Upper lobe of left lung (tissue), 6 donors: ENCODE measurements around the gene TMEM59. TPM values are rescaled to one million over a fixed set of nuclear protein-coding genes. Genes with fewer than 3 reads are reported as not detected.

Source experiments
- ATAC-seq, 2 donors: fragments of 200-7000 bp; cut with Tn5 transposase; one replicate each; pipeline ENCODE4 v1.9.1; 2022; ENCODE audit warnings: mild to moderate bottlenecking in 2 of 2, moderate library complexity in 2 of 2; ENCODE audit not compliant: low FRiP score in 2 of 2
- DNase-seq, 2 donors: peaks; one replicate each; pipeline ENCODE4 v3.0.0-alpha.2; 2019 to 2020
- H3K27ac ChIP-seq, 4 donors: fragments of 200-600 bp; sonication (generic); one replicate each; pipeline ENCODE4 v1.5.1; 2016 to 2019
- H3K27me3 ChIP-seq, 4 donors: fragments of 200-600 bp; sonication (generic); one replicate each; pipeline ENCODE4 v1.5.1; 2017 to 2019
- H3K36me3 ChIP-seq, 4 donors: fragments of 200-600 bp; sonication (generic); one replicate each; pipeline ENCODE4 v1.5.1; 2016 to 2019
- H3K4me1 ChIP-seq, 4 donors: fragments of 200-600 bp; sonication (generic); one replicate each; pipeline ENCODE4 v1.5.1; 2018 to 2019
- H3K4me3 ChIP-seq, 4 donors: fragments of 200-600 bp; sonication (generic); one replicate each; pipeline ENCODE4 v1.5.1; 2017 to 2019; ENCODE audit warnings: mild to moderate bottlenecking in 2 of 4, moderate library complexity in 1 of 4
- H3K9me3 ChIP-seq, 4 donors: fragments of 200-600 bp; sonication (generic); one replicate each; pipeline ENCODE4 v1.5.1; 2018 to 2019
- EP300 ChIP-seq, 4 donors: sonication (generic); formaldehyde crosslinking; IDR thresholded peaks; one replicate each; pipeline ENCODE4 v1.5.1; 2017; ENCODE audit warnings: antibody characterized with exemption in 4 of 4, control low read depth in 2 of 4
- POLR2A ChIP-seq, 4 donors: fragments of 450-650 bp; IDR thresholded peaks; one replicate each; pipeline ENCODE4 v1.5.1; 2016 to 2017; ENCODE audit warnings: antibody characterized with exemption in 4 of 4, mild to moderate bottlenecking in 2 of 4
- POLR2AphosphoS5 ChIP-seq, 2 donors: sonication (generic); formaldehyde crosslinking; IDR thresholded peaks; one replicate each; pipeline ENCODE4 v1.5.1; 2017; ENCODE audit warnings: antibody characterized with exemption in 2 of 2
- WGBS, 2 donors: methylation state at CpG; one replicate each; pipeline ENCODE4 v1.1.5; 2017 to 2018; 5-methylcytosine and 5-hydroxymethylcytosine counted together
- total RNA-seq, 6 donors: library from RNA; depleted of rRNA in 4 of 6; stranded (reverse); fragments of >200 nt in 4 of 6; gene quantifications; one replicate each; pipeline versions ENCODE4 v1.1.0 to v1.2.1, GENCODE V29; 2016 to 2021
- TF ChIP-seq, protein P1 (sequence below), 6 experiments: fragments of 450-650 bp in 4 of 6; fragments of 200-600 bp in 2 of 6; sonication (generic) in 2 of 6; IDR thresholded peaks; one replicate each; pipeline ENCODE4 v1.5.1; 2016 to 2019; ENCODE audit warnings: antibody characterized with exemption in 6 of 6
- donor health status: DM: no; HTN: no; CAD: no; lungs with moderate emphysema.
- donor health status: DM: no; HTN: yes; CAD: no; lungs with severe emphysema.

The TMEM59 gene
- total RNA-seq, 6 donors from 2014 or later, result 66.0 to 432 (median 263) TPM

DNA sequence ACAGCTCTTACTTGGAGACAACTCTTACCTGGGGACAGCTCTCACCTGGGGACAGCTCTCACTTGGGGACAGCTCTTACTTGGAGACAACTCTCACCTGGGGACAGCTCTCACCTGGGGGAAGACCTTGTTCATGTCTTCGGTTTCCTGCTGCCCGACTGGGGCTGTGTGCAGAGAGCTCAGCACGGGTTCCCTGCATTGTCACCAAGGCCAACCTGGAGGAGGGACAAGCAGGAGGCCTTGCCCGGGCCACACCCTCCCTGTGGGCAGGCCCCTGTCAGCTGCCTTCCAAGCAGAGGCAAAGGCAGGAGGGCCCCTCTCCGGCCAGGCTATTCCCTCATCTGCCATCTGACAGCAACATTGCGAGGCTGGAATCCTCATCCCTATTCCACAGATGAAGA, 35.0 kb downstream of the TMEM59 start, which contains the start of gene LDLRAD1:
TSS of gene LDLRAD1 (minus strand) at position 208 of the 400 bp plus-strand sequence. CDS start at position 134, 74 bp downstream.
- Histone ChIP-seq H3K9me3 (no peaks in the 10 kb centered on the region), H3K36me3 (no peaks in the 10 kb centered on the region), H3K27me3 (no peaks in the 10 kb centered on the region), H3K27ac (peak within 1 kb of the TSS in 1 of 4 donors; percentile 27), H3K4me3 (no peak within 1 kb of the TSS), H3K4me1 (peaks cover 0 to 9% (median 0%) of the 10 kb centered on the region in 4 donors)
- DNase-seq (peak; percentile 27 to 44), ATAC-seq (no peak)
- 58 to 70% methylated on average over 2 to 5 of the region's 6 CpGs for WGBS, 2 donors
- TF ChIP-seq POLR2A (IDR thresholded peaks at IDR 0.05) (no peak), EP300 (IDR thresholded peaks at IDR 0.05) (no peak)

DNA sequence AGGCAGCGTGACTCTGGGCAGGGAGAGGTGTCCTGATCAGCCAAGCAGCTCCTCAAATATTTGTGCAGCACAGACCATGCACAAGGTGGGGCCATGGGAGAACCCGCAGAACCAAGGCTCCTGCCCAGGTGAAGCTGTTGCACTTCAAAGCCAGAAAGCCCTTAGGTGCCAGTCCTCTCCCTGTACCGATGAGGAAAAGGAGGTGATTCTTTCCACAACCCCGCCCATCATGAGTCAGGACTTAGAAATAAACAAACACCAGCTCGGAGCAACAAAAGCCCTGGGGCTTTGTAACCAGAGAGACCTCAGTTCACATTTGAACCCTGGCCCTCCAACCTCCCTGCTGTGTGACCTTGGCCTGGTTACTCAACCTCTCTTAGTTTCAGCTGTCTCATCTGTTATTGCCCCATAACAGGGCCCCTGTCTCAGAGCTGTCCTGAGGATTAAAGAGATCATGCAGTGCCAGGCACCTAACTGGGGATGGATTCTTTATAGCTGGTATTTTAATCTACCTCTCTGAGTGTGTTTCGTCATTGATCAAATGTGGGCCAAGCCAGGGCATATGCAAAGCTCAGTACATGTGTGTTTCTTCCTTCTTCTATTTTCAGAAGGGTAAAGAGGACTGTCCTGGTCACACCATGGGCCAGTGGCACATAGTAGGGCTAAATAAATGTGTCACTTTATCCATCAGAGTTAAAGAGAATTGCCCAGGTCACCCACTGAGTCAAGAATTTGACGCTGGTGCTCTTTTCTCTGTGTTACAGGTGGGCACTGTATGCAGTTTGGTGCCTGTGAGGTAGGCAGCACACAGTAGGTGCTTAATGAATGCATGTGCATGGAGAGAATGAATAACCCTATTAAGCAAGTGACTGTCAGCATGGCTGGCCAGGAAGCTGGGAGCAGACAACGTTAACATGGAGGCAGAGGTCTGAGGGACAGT, 36.4 kb downstream of the TMEM59 start:
- Histone ChIP-seq H3K36me3 (no peaks in the 10 kb centered on the region), H3K27ac (peak overlapping the region; percentile 17 to 56 (median 40)), H3K4me1 (peaks cover 0 to 9% (median 0%) of the 10 kb centered on the region in 4 donors), H3K27me3 (no peaks in the 10 kb centered on the region), H3K9me3 (no peaks in the 10 kb centered on the region), H3K4me3 (no peak overlapping the region)
- peak in 1 of 2 donors; percentile 62 for DNase-seq
- peak in 1 of 2 donors; percentile 50 for ATAC-seq
- TF ChIP-seq EP300 (IDR thresholded peaks at IDR 0.05), result no peak
- TF ChIP-seq POLR2A (IDR thresholded peaks at IDR 0.05), result no peak
- TF ChIP-seq, protein P1, sequence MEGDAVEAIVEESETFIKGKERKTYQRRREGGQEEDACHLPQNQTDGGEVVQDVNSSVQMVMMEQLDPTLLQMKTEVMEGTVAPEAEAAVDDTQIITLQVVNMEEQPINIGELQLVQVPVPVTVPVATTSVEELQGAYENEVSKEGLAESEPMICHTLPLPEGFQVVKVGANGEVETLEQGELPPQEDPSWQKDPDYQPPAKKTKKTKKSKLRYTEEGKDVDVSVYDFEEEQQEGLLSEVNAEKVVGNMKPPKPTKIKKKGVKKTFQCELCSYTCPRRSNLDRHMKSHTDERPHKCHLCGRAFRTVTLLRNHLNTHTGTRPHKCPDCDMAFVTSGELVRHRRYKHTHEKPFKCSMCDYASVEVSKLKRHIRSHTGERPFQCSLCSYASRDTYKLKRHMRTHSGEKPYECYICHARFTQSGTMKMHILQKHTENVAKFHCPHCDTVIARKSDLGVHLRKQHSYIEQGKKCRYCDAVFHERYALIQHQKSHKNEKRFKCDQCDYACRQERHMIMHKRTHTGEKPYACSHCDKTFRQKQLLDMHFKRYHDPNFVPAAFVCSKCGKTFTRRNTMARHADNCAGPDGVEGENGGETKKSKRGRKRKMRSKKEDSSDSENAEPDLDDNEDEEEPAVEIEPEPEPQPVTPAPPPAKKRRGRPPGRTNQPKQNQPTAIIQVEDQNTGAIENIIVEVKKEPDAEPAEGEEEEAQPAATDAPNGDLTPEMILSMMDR (IDR thresholded peaks at IDR 0.05), result no peak
- no peak for TF ChIP-seq POLR2AphosphoS5 (IDR thresholded peaks at IDR 0.05)
- WGBS, 2 donors, result 56 to 84% methylated on average over 4 to 8 of the region's 8 CpGs

DNA sequence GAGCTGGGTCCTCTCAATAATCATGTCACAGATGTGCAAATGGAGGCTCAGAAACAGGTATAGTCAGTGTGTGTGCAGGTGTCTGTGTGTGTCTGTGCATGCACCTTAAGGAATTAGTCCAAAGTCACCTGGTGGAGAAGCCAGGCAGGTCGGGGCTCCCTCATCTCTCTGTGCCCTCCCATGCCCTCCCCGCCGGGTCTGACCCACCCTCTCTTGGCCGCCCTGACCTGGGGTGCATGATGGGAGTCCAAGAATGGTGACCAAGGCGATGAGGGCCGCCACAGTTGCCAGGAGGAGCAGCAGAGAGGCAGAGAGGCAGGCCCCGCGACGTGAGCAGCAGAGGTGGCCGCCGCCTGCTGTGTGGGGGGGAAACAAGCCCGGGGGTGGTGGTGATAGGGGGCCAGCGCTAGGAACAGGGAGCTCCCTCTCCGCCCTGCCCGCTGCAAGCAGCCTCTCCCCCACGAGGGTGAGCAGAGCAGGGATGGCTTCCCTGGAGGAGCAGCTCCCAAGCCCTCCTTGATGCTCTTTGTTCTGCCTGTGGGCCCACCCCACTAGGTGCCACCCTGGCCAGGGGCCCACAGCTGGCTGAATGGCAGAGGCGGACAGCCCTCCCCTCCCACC, 38.9 kb downstream of the TMEM59 start:
- Histone ChIP-seq H3K4me1 (peaks cover 0 to 9% (median 0%) of the 10 kb centered on the region in 4 donors), H3K36me3 (no peaks in the 10 kb centered on the region), H3K27me3 (no peaks in the 10 kb centered on the region), H3K27ac (no peak overlapping the region), H3K4me3 (no peak overlapping the region), H3K9me3 (no peaks in the 10 kb centered on the region)
- WGBS, 2 donors, result 60 to 64% methylated on average over 1 to 7 of the region's 17 CpGs
- no peak for TF ChIP-seq POLR2A (IDR thresholded peaks at IDR 0.05)
- TF ChIP-seq, protein P1 (IDR thresholded peaks at IDR 0.05), result no peak
- TF ChIP-seq EP300 (IDR thresholded peaks at IDR 0.05), result no peak
- TF ChIP-seq POLR2AphosphoS5 (IDR thresholded peaks at IDR 0.05), result no peak
- ATAC-seq, result no peak
- DNase-seq, result peak in 1 of 2 donors; percentile 71

DNA sequence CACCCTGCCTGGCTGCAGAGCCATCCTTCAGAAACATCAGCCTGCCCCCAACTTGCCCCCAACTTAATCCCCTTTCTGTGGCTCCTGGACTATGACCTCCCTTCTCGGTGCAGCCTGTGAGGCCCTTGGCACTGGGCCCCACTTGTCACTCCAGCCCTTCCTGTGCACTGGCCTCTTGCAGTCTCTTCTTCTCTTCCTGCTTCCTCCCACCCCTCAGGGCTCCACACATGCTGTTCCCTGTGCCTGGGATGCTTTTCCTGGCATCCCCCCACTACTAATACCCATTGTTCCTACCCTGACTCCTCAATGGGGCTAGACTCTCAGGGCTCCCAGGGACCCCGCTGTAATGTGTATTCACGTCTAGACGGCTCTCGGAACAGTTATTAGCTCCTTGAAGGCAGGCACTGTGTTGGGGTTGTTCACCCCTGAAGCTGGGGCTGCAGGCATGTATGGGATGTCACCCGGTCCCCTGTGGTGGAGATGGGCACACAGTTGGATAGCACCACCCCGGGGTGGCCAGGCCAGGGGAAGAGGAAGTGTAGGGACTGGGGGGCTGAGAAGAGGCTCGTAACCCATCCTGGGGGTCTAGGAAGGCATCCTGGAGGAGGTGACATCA, 39.5 kb downstream of the TMEM59 start:
- Histone ChIP-seq H3K9me3 (no peaks in the 10 kb centered on the region), H3K36me3 (no peaks in the 10 kb centered on the region), H3K27me3 (no peaks in the 10 kb centered on the region), H3K4me1 (peaks cover 0 to 9% (median 0%) of the 10 kb centered on the region in 4 donors), H3K4me3 (no peak overlapping the region), H3K27ac (no peak overlapping the region)
- ATAC-seq (no peak), DNase-seq (no peak)
- 63 to 75% methylated on average over 8 of the region's 8 CpGs for WGBS, 2 donors
- TF ChIP-seq POLR2A (IDR thresholded peaks at IDR 0.05), result no peak
- no peak for TF ChIP-seq POLR2AphosphoS5 (IDR thresholded peaks at IDR 0.05)
- no peak for TF ChIP-seq EP300 (IDR thresholded peaks at IDR 0.05)
- TF ChIP-seq, protein P1 (IDR thresholded peaks at IDR 0.05), result no peak

DNA sequence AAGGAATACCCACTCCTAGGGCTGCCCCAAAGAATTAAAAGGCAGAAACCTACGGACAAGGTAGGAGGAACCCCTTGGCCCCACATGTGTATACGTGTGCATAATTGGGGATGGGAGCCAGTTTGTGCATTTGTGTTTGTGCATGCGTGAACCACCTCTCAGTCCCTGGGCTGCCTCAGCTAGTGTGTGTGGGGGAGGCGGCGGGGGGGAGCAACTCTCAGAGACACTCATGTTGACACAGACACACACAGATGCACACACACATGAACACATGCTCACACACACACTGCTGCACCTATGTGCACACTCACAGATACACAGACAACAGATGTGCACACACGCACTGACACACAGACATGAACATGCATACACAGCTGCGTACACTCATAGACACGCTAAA, 40.1 kb downstream of the TMEM59 start:
- DNase-seq, result no peak
- WGBS, 2 donors, result 89 to 93% methylated on average over 8 of the region's 8 CpGs
- H3K27me3 ChIP-seq, result no peaks in the 10 kb centered on the region
- TF ChIP-seq, protein P1 (IDR thresholded peaks at IDR 0.05), result no peak
- TF ChIP-seq POLR2A (IDR thresholded peaks at IDR 0.05) (no peak), EP300 (IDR thresholded peaks at IDR 0.05) (no peak), POLR2AphosphoS5 (IDR thresholded peaks at IDR 0.05) (no peak)
- peaks cover 0 to 9% (median 0%) of the 10 kb centered on the region in 4 donors for H3K4me1 ChIP-seq
- H3K4me3 ChIP-seq, result no peak overlapping the region
- no peaks in the 10 kb centered on the region for H3K9me3 ChIP-seq
- H3K36me3 ChIP-seq, result no peaks in the 10 kb centered on the region
- no peak overlapping the region for H3K27ac ChIP-seq
- no peak for ATAC-seq
